CD4-positive, alpha-beta T cell treated with Interleukin-17A for 1 hour (primary cell): ENCODE measurements around the gene IBTK.
A peak's percentile ranks its signal among the peaks of the same experiment; 100 is the strongest.
"Not testable (repeated sequence)": the region's sequence is repeated elsewhere in the genome, so short reads cannot be mapped to it uniquely, and the experiment has no call there.

Source experiments
- DNase-seq: peaks from one replicate; pipeline ENCODE4 v3.0.0-alpha.2; 2020

IBTK gene

DNA sequence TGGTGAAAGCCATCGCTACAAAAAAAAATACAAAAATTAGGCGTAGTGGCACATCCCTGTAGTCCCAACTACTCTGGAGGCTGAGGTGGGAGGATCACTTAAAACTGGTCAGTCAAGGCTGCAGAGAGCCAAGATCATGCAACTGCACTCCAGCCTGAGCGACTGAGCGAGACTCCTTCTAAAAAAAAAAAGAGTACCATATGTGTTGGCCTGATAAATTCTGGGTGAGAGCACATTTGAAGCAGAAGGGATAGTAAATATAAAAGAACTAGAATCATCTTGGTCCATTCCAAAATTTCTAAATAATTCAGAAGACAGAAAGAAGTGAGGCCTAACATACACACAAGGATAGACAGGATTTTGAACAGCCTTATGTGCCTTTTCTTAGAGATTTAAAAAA lies 2.2 kb downstream of the IBTK start:
- DNase-seq: no peak

DNA sequence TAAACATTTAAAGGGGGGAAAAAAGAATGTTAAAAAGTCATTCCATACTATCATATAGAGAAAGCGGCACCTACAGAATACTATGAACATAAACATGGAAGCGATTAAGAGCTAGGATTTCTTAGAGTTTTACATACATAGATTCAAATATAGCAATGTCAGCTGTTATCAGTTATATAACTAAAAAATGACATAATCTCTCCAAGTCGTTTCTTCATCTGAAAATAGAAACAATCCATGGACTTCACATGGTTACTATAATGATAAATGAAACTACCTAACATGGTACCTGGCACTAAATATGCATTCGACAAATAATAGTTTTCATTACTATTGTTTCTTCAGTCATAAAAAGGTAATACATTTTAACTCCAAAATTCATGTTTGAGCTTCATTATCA lies 3.7 kb downstream of the IBTK start:
- DNase-seq: no peak

DNA sequence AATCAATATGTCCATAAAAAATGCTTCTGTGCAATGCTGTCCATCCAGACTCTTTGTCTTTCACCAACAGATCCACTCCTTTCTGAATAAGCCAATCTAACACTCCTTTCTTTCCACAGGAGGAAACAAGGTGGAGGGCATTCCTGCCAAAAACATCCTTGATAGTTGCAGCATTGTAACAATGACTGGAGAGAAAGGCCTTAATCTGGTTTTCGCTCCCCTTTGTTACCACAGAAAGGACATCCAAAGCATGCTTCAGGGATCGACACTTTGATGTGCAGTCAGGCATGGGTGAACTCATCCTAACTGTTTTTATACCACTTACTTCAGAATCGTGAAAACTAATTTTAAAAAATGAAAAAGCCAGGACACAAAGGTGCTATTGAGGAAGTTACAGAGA lies 7.4 kb downstream of the IBTK start:
- DNase-seq: no peak

DNA sequence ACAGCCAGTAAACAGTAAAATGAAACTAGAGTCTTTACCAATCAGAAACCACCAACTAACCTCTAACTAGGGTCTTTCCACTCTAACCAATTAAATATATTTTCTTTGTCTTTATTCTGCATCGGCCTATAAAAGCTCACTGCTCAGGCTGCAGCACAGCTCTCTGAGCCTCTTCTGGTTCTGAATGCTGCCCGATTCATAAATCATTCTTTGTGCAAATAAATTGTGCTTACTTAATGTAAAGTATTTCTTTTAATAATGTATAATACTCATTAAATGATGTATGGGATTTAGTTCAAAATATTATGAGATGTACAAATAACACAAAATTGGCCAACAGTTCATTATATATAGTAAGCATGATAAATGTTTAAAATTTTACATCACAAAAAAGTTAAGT lies 7.9 kb downstream of the IBTK start:
- DNase-seq: no peak

DNA sequence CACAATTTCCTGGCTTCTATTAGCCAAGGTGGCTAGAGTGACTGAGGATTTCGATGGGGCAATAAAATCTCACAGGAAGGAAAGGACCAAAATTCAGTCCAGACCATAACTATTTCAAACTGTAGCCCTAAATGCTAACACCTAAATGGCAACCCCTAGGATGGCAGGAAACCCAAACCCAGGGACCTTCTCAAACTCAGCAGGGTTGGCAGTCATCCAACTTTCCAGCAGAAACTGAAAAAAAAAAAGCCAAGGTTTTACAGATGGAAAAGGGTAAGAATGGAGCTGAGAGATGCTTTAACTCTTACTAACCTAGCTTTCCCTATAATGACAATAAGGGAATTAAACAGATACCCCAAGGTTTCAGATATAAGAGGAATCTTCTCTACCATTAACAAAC lies 10.5 kb downstream of the IBTK start:
- no peak for DNase-seq

DNA sequence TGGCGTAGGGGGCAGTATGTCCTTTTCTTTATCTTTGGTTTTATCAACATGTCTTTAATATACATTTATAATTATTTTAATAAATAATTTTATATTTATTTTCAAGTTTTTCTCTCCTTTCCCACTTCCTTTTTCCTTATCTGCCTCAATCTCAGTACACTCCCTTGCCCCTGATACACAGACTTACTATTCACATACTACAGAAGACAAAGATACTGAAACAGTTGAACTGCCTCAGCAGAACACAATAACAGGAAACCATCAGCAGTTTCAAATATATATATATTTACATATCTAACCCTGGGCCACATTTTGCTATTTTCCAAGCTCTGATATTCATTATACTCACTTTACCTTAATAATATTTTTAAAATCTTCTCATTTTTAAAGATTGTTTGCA lies 19.8 kb downstream of the IBTK start:
- peak; percentile 7 for DNase-seq

DNA sequence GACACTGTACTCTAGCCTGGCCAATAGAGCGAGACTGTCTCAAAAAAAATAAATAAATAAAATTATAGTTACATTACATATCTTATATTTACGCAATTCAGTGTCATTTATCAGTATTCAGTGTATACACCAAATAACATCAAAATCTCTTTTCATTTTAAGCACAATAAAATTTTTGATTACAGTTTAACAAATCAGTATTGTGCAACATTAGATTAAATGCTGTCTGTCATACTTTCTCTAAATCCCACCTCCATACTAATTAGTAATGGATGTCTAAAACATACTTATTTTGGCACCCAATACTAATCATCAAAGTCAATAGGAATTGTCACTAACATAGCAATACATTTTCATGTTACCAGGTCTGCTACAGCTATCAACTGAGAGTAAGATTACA lies 27.4 kb downstream of the IBTK start:
- no peak for DNase-seq

GRCh38 chr6:82217018-82217586 lies 30.4 kb downstream of the IBTK start:
- DNase-seq: no peak

DNA sequence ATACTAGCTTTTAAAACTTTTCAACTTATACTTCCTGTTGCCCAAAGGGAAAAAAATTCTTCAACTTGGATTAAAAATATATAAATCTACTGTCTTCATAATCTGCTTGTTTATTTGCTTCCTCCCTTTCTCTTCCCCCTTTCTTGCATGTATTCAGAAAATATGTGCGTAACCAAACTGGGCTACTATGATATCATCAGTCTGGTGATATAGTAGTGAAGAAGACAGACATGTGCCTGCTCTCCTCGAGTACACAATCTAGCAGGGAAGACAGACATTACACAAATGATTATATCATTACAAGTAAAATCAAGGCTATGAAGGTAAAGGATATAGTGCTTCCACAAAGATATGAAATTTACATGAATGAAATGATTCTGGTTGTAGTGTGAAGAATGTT lies 31.0 kb downstream of the IBTK start:
- DNase-seq: no peak

DNA sequence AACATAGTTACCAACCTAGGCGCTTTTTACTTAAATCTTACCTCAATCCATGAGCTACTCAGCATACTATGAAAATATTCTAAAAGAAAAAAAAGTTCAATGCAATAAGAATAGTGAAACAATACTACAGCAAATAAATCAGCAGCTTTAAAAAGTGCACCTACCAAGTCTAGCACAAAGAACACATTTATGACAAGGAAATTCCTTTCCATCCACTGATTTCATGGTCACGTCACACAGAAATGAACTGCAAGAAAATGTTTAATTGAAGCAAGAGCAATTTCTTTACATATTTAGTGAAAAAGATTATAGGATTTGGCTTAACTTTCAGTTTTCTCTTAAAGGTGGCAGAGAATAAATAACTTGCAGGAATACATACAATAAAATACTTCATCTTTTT lies 36.2 kb downstream of the IBTK start:
- DNase-seq: no peak

DNA sequence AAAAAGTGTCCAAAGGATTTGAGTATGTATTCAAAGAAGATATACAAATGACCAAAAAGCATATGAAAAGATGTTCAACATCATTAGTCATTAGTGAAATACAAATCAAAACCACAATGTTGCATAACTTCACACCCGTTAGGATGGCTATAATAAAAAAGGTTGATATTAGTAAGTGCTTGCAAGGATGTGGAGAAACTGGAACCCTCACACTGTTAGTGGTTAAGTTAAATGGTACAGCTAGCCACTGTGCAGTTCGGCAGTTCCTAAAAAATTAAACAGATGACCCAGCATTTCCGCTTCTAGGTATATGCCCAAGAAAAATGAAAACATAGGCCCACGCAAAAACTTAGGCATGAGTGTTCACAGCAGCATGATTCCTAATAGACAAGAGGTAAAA lies 38.6 kb downstream of the IBTK start:
- DNase-seq: no peak

DNA sequence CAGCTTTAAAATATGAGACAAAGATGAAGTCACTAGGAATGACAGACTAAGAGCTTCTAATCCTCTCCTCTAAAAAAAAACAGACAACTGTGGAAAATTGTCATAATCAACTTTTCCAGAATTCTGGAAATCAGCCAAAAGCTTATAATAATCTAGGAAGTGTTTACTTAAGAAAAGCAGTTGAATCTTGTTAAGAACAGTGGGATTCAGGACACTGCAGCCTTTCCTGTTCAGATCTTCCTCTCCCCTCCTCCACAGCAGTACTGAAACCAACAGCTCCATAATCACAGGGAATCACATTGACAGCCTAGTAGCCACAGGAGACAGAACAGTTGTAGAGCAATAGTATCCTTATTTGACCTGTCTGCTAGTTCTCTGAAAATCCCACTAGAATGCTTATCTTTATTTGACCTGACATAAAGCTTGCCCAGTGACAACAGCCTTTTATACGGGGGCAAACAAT lies 41.6 kb downstream of the IBTK start:
- no peak for DNase-seq

DNA sequence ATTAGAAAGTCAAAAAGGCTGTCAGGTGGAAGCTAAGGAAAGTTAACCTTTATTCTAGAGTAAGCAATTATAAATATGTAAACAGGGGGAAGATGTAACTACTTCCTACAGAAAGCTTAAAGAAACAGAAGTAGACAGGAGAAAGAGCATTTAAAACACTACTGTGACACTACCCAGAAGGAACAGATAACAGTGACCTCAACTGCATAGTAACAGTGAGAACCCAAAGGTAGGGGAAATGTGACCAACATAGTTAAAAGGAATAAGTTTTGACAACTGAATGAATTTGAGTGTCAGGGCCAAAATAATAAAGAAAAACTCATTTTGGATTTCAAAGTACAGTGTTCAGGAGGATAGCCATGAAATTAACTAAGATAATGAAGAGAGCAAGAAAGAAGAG lies 43.5 kb downstream of the IBTK start:
- no peak for DNase-seq

DNA sequence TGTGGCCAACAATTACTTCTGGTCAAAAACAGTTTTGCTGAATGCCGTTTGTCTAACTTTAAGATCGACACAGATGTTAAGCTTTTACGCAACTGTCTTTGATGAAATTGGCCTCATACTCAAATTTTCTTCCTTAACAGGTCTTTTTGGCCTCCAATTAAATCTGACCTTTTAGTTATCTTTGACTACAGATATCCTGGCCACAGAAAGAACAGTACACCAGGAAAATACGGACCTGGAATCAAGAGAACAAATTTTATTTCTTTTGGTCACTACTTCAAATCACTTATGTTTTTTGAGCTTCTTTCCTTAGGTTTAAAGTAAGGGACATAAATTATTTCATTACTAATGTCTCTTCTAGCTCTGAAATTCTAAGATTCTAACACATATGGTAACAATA lies 49.8 kb downstream of the IBTK start:
- no peak for DNase-seq

GRCh38 chr6:82197245-82197644 lies 50.3 kb downstream of the IBTK start:
- not testable (repeated sequence) for DNase-seq

- DNase-seq: no peak
These were observed 51.4 kb downstream of the IBTK start for GRCh38 chr6:82196161-82196560.

DNA sequence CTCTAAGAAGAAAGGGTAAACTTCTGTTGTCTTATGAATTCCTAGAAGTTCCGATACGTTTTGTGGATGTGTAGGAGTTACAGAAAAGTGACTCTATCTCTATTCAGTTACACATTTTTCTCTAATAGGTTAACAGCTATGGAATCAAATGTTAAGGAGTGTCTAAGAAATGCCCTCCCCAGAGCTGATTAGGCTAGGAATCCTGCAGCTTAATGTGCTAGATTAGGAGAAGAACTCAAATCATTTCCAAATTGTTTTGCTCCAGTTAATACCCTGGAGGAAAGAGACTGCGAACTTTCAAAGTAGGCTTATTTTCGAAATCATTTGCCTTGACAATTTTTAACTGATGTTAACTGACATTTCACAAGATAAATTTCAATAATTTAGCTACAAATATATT lies 51.9 kb downstream of the IBTK start:
- DNase-seq: no peak

- no peak for DNase-seq
These were observed 61.5 kb downstream of the IBTK start for GRCh38 chr6:82185948-82186535.

DNA sequence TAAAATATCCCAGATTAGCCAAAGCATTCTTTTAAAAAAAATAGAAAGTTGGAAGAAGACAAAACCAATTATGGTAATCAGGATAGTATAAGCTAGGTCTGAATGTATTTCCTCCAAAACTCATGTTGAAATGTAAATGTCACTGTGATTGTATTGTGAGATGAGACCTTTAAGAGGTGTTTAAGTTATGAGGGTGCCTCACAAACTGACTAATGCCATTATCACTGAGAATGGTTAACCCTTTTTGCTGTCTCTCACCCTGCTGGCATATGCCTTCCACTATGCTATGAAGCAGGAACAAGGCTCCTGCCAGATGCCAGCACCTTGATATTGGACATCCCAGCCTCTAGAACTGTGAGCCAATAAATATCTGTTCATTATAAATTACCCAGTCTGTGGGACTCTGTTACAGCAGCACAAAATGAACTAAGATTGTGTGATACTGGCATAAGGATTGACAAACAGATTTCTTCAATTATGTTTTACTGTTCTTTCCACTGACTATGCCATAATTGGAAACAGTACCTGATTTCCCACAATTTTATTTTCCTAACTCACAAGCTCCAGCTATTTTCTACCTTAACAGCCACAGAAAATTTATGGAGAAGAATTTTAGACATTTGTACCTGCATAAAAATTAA lies 63.8 kb downstream of the IBTK start:
- DNase-seq: no peak

- no peak for DNase-seq
These were observed 64.8 kb downstream of the IBTK start for GRCh38 chr6:82182756-82183155.

DNA sequence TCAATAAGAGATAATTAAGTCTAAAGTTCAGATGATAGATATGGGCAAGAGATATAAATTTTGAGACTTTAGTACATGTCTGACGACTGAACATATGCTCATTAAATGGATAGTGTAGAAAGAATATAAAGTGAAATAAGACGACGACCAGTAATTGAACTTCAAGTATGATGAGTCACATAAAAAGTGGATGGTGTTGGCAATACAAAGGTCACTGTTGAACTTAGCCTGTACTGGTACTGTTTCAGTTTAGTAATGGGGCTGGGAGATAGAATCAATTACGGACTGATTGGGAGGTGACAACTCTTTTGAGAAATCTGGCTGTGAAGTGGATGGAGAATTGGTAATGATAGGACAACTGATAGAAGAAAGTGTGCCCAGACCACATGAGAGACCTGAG lies 68.1 kb downstream of the IBTK start:
- no peak for DNase-seq

DNA sequence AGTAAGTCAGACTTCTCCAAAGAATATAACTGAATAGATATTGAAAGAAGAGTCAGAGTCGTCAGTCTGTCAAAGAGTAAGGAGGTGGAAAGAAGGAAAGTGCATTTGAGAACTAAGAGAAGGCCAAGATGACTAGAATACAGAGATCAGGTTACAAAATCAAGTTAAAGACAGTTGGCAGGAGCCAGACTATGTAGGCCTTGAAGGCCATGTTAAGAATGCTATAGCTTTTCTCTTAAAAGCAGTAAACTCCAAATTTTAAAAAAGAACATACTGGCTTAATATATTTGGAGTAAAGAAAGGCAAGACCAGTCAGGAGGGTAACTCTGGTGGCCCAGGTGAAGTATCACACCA lies 68.8 kb downstream of the IBTK start:
- no peak for DNase-seq

- no peak for DNase-seq
These were observed 69.3 kb downstream of the IBTK start for GRCh38 chr6:82178077-82178758.

- DNase-seq: no peak
These were observed 70.9 kb downstream of the IBTK start for GRCh38 chr6:82176616-82177015.
